Endothelial cell of umbilical vein (primary cell): ENCODE data around the gene ASF1A. TPM values are rescaled to one million over a fixed set of nuclear protein-coding genes. Genes with fewer than 3 reads are reported as not detected.

Experiments used
- BruUV-seq: library from RNA; stranded (reverse); fragments of 400-500 nt; replicated peaks from 2 replicates; lab custom pipeline; 2021; lab: Mats Ljungman, UMichigan
- CTCF ChIA-PET: fragments of 300-600, 350-600 bp; sonication (Branson Sonifier 250); formaldehyde crosslinking; loops from one replicate; lab custom pipeline; 2021; ENCODE audit warnings: antibody characterized with exemption, inconsistent platforms; lab: Charles Lee
- POLR2A ChIA-PET: fragments of 300-600, 350-600 bp; sonication (Branson Sonifier 250); formaldehyde crosslinking; loops from one replicate; lab custom pipeline; 2021; ENCODE audit warnings: antibody characterized with exemption, inconsistent platforms; lab: Charles Lee
- DNase-seq: peaks from one replicate; pipeline ENCODE4 v3.0.0-alpha.2; 2011; ENCODE audit warnings: low read depth, low spot score
- FAIRE-seq: peaks from 2 replicates; lab custom pipeline; 2011; peaks lifted over from hg19 to GRCh38; lab: Jason Lieb, UNC
- H2AFZ ChIP-seq: 2 replicates; pipeline ENCODE4 v1.6.0; 2012; ENCODE audit warnings: low read depth, low read length, control low read depth, inconsistent platforms
- H3K27ac ChIP-seq: 2 replicates; pipeline ENCODE4 v1.5.1; 2011; ENCODE audit warnings: low read depth, mild to moderate bottlenecking, control low read depth, low read length, moderate library complexity; ENCODE audit not compliant: insufficient read depth
- H3K27me3 ChIP-seq, 2 experiments: 2 replicates each; pipeline versions ENCODE4 v1.6.0 to v1.6.1; 2011; ENCODE audit warnings: low read length in 2 of 2, mixed read lengths in 1 of 2; ENCODE audit not compliant: control insufficient read depth in 2 of 2, insufficient read depth in 2 of 2
- H3K36me3 ChIP-seq, 2 experiments: 2 replicates in 1 of 2; 3 replicates in 1 of 2; pipeline ENCODE4 v1.5.1; 2011; ENCODE audit warnings: low read length in 2 of 2, mild to moderate bottlenecking in 1 of 2, moderate library complexity in 1 of 2; ENCODE audit not compliant: control insufficient read depth in 2 of 2, insufficient read depth in 2 of 2; ENCODE audit errors: extremely low read depth in 1 of 2
- H3K4me1 ChIP-seq: 3 replicates; pipeline ENCODE4 v1.5.1; 2011; ENCODE audit warnings: mild to moderate bottlenecking, low read length; ENCODE audit not compliant: control insufficient read depth, insufficient read depth; ENCODE audit errors: extremely low read depth
- H3K4me2 ChIP-seq: 2 replicates; pipeline ENCODE4 v1.6.1; 2011; ENCODE audit warnings: low read length, control low read depth, mixed read lengths; ENCODE audit not compliant: insufficient read depth
- H3K4me3 ChIP-seq, 3 experiments: fragments of 200-600 bp in 1 of 3; sonication (generic), shearing (Covaris generic) in 1 of 3; replicated peaks in 1 of 3; 2 replicates each; pipeline ENCODE4 v1.5.1; 2011 to 2016; ENCODE audit warnings: control low read depth in 3 of 3, low read length in 3 of 3, mild to moderate bottlenecking in 2 of 3, inconsistent platforms in 1 of 3, low read depth in 1 of 3, moderate library complexity in 1 of 3; ENCODE audit not compliant: insufficient read depth in 1 of 3
- H3K79me2 ChIP-seq: 2 replicates; pipeline ENCODE4 v1.6.0; 2012; ENCODE audit warnings: low read length, inconsistent platforms; ENCODE audit not compliant: control insufficient read depth, insufficient read depth
- H3K9ac ChIP-seq: replicated peaks from 2 replicates; pipeline ENCODE3; 2011; ENCODE audit warnings: low read length, control low read depth; ENCODE audit not compliant: insufficient read depth; ENCODE audit errors: extremely low read depth
- H3K9me1 ChIP-seq: replicated peaks from 3 replicates; pipeline ENCODE4 v1.6.0; 2011; ENCODE audit warnings: mild to moderate bottlenecking, low read length; ENCODE audit not compliant: control insufficient read depth, insufficient read depth; ENCODE audit errors: extremely low read depth
- H3K9me3 ChIP-seq: replicated peaks from 2 replicates; pipeline ENCODE4 v1.5.1; 2012; ENCODE audit warnings: low read length, inconsistent platforms; ENCODE audit not compliant: control insufficient read depth, insufficient read depth
- H4K20me1 ChIP-seq: replicated peaks from 2 replicates; pipeline ENCODE3; 2011; ENCODE audit warnings: mild to moderate bottlenecking, low read length; ENCODE audit not compliant: control insufficient read depth, insufficient read depth; ENCODE audit errors: extremely low read depth
- EZH2 ChIP-seq: IDR thresholded peaks from 2 replicates; pipeline ENCODE4 v1.6.1; 2012; ENCODE audit warnings: borderline replicate concordance, low read depth, mild to moderate bottlenecking, moderate library complexity, low read length, inconsistent platforms; ENCODE audit not compliant: severe bottlenecking
- FOS ChIP-seq: IDR thresholded peaks from 2 replicates; pipeline ENCODE4 v1.6.1; 2011; ENCODE audit warnings: mild to moderate bottlenecking, low read length, moderate library complexity, borderline replicate concordance; ENCODE audit not compliant: insufficient read depth
- GATA2 ChIP-seq: IDR thresholded peaks from 2 replicates; pipeline ENCODE4 v1.7.0; 2011; ENCODE audit warnings: low read depth, mild to moderate bottlenecking, moderate library complexity, mixed read lengths, low read length; ENCODE audit not compliant: insufficient read length, insufficient read depth
- JUN ChIP-seq: IDR thresholded peaks from 2 replicates; pipeline ENCODE4 v1.6.1; 2011; ENCODE audit warnings: borderline replicate concordance, low read depth; ENCODE audit not compliant: insufficient read length, insufficient read depth
- MAX ChIP-seq: IDR thresholded peaks from 2 replicates; pipeline ENCODE4 v1.6.1; 2011; ENCODE audit not compliant: insufficient read depth, insufficient read length
- MYC ChIP-seq: IDR thresholded peaks from one replicate; pipeline ENCODE4 v1.6.1; 2011; ENCODE audit warnings: mild to moderate bottlenecking, low read depth, low read length
- POLR2A ChIP-seq: IDR thresholded peaks from 2 replicates; pipeline ENCODE4 v1.6.1; 2012; ENCODE audit warnings: low read depth, mild to moderate bottlenecking, control low read depth, low read length
- POLR2AphosphoS5 ChIP-seq: IDR thresholded peaks from 2 replicates; pipeline ENCODE4 v1.6.1; 2012; ENCODE audit warnings: low read depth, mild to moderate bottlenecking, control low read depth, low read length, moderate library complexity; ENCODE audit not compliant: insufficient read depth
- dilution Hi-C: fragments of 300-500 bp; cut with MboI; formaldehyde crosslinking; loops from one replicate; pipeline ENCODE4 v1.15.0; 2019; ENCODE audit warnings: low sequenced_read_pairs; ENCODE audit not compliant: extremely low pct_ligation_motif_present
- intact Hi-C: fragments of 100-400 bp; cut with micrococcal nuclease; formaldehyde crosslinking; loops from one replicate; pipeline ENCODE4 v1.10.0; 2022
- polyA plus RNA-seq, 4 experiments: library from polyadenylated mRNA; depleted of rRNA in 3 of 4; stranded (reverse) in 3 of 4; unstranded in 1 of 4; fragments of >200 nt; gene quantifications; 2 replicates each; pipeline versions ENCODE4 v1.2.1 to v1.2.3, GENCODE V29; 2011 to 2012; ENCODE audit warnings: missing spikeins in 1 of 4
- total RNA-seq: library from RNA; stranded (reverse); gene quantifications from 2 replicates; pipeline ENCODE4 v1.2.3, GENCODE V29; 2021
- TF ChIP-seq, protein P1 (sequence below), 2 donors: IDR thresholded peaks; 1 replicate in 1 of 2; 2 replicates in 1 of 2; pipeline ENCODE4 v1.5.1; 2011; ENCODE audit warnings: low read length in 2 of 2, mild to moderate bottlenecking in 2 of 2, moderate library complexity in 2 of 2, control low read depth in 1 of 2, inconsistent platforms in 1 of 2, low read depth in 1 of 2; ENCODE audit not compliant: insufficient read depth in 1 of 2; ENCODE audit errors: extremely low read depth in 1 of 2

Gene ASF1A
- total and polyA plus RNA-seq, 2 donors (not counting 3 experiments of a cell fraction or from before 2014, with no cell fraction given), result 17.6 to 38.4 TPM

GRCh38 chr6:118921084-118921483, 27.1 kb downstream of the ASF1A start:
- Histone ChIP-seq H3K36me3 (peaks cover 3 to 7% of the 10 kb centered on the region in 2 experiments), H3K27ac (no peak overlapping the region), H4K20me1 (no peaks in the 10 kb centered on the region), H3K79me2 (no peaks in the 10 kb centered on the region), H3K9me3 (no peaks in the 10 kb centered on the region), H3K4me3 (no peak overlapping the region), H3K9ac (no peak overlapping the region), H3K9me1 (no peaks in the 10 kb centered on the region), H2AFZ (no peak overlapping the region), H3K4me2 (no peak overlapping the region), H3K4me1 (no peaks in the 10 kb centered on the region), H3K27me3 (no peaks in the 10 kb centered on the region)
- ChIA-PET CTCF (no interaction called here), POLR2A (no interaction called here)
- DNase-seq (no peak), FAIRE-seq (no peak)
- dilution Hi-C loops, result no loop called here
- BruUV-seq, result no TSS peak
- intact Hi-C loops, result no loop called here
- TF ChIP-seq, protein P1, sequence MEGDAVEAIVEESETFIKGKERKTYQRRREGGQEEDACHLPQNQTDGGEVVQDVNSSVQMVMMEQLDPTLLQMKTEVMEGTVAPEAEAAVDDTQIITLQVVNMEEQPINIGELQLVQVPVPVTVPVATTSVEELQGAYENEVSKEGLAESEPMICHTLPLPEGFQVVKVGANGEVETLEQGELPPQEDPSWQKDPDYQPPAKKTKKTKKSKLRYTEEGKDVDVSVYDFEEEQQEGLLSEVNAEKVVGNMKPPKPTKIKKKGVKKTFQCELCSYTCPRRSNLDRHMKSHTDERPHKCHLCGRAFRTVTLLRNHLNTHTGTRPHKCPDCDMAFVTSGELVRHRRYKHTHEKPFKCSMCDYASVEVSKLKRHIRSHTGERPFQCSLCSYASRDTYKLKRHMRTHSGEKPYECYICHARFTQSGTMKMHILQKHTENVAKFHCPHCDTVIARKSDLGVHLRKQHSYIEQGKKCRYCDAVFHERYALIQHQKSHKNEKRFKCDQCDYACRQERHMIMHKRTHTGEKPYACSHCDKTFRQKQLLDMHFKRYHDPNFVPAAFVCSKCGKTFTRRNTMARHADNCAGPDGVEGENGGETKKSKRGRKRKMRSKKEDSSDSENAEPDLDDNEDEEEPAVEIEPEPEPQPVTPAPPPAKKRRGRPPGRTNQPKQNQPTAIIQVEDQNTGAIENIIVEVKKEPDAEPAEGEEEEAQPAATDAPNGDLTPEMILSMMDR (IDR thresholded peaks at IDR 0.05; ENCODE audit: extremely low read depth in 1 of 2, insufficient read depth in 1 of 2, low read depth in 1 of 2, low read length in 2 of 2), result no peak
- no peak for TF ChIP-seq POLR2A
- no peak for TF ChIP-seq GATA2
- no peak for TF ChIP-seq MYC
- TF ChIP-seq JUN, result no peak
- no peak for TF ChIP-seq MAX

DNA sequence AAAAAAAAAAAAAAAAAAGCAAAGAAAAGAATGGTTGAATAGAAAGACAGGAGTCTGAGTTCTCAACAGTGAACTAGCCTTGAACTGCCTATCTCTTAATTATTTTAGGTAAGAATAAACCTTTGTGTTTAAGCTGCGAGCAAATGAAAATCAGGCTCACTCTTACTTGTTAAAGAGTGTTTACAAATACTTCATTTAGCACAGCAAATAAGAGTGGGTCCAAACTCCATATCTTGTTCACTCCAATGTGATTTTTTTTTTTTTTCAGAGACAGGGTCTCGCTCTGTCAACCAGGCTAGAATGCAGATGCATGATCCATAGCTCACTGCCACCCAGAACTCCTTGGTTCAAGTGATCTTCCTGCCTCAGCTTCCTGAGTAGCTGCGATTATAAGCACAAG, 29.1 kb downstream of the ASF1A start:
- DNase-seq (no peak), FAIRE-seq (no peak)
- Histone ChIP-seq H3K9me1 (no peaks in the 10 kb centered on the region), H3K9ac (no peak overlapping the region), H4K20me1 (no peaks in the 10 kb centered on the region), H2AFZ (no peak overlapping the region), H3K9me3 (no peaks in the 10 kb centered on the region), H3K79me2 (no peaks in the 10 kb centered on the region), H3K27ac (no peak overlapping the region), H3K27me3 (no peaks in the 10 kb centered on the region), H3K4me1 (no peaks in the 10 kb centered on the region), H3K36me3 (peaks cover 3 to 7% of the 10 kb centered on the region in 2 experiments), H3K4me3 (no peak overlapping the region), H3K4me2 (no peak overlapping the region)
- TF ChIP-seq EZH2, result no peak
- TF ChIP-seq FOS, result no peak
- no peak for TF ChIP-seq GATA2
- no peak for TF ChIP-seq POLR2AphosphoS5
- TF ChIP-seq, protein P1 (IDR thresholded peaks at IDR 0.05; ENCODE audit: extremely low read depth in 1 of 2, insufficient read depth in 1 of 2, low read depth in 1 of 2, low read length in 2 of 2), result no peak
- TF ChIP-seq JUN, result no peak
- no peak for TF ChIP-seq MYC
- no peak for TF ChIP-seq MAX
- no peak for TF ChIP-seq POLR2A
- intact Hi-C loops (no loop called here), dilution Hi-C loops (no loop called here)
- CTCF ChIA-PET, result no interaction called here
- BruUV-seq, result no TSS peak
- POLR2A ChIA-PET, result interaction anchor here (1.0 kb wide), 1 partner anchor 11 kb away, joined by 8 read pairs; no protein-coding TSS in a partner anchor
